ENCODE measurements around the gene RPAP3. TPM values are rescaled to one million over a fixed set of nuclear protein-coding genes. Genes with fewer than 3 reads are reported as not detected.
"Not testable (repeated sequence)": the region's sequence is repeated elsewhere in the genome, so short reads cannot be mapped to it uniquely, and the experiment has no call there.

Gene RPAP3
- total RNA-seq, 1 experiment from 2014 or later, result 48.9 TPM

DNA sequence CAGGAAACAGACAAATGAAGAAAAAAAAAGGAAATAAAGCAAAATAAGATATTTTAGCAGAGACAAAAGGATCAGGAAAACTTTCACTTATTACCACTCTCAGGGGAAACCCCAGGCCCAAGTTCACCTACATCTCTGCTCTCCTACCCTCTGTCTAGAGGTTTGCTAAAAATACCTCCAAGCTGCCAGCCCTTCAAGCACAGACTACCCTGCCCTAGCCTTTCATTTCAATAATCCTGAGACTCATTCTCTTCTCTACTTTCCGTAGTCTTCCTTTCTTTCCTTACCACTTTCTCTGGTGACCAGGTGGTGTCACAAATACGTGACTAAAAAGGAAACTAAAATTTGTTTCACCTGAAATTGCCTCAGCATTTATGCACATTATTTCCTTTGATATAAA is 33.8 kb downstream of the RPAP3 start:
- peaks cover 23 to 62% (median 42%) of the 10 kb centered on the region in 3 experiments for H3K36me3 Mint-ChIP-seq (ENCODE audit: insufficient read depth in 1 of 3, low read depth in 3 of 3)
- Histone ChIP-seq H2BK15ac (ENCODE audit: low read depth, low read length) (no peak overlapping the region), H3K27ac (ENCODE audit: insufficient read length, low read depth, low read length) (no peak overlapping the region), H3K56ac (ENCODE audit: insufficient read length, low read depth, low read length) (no peak overlapping the region), H3K18ac (ENCODE audit: insufficient read length, low read depth, low read length) (no peak overlapping the region), H2BK5ac (ENCODE audit: insufficient read length, low read length) (no peak overlapping the region), H2BK20ac (ENCODE audit: low read depth, low read length, poor library complexity, severe bottlenecking) (no peak overlapping the region), H3K79me2 (ENCODE audit: insufficient read depth, low read length) (no peaks in the 10 kb centered on the region), H3K4me2 (ENCODE audit: insufficient read depth, insufficient read length, low read length) (no peak overlapping the region), H3K4ac (ENCODE audit: low read depth, low read length) (no peak overlapping the region), H3K9me3 (ENCODE audit: control insufficient read depth, low read depth, low read length) (no peaks in the 10 kb centered on the region), H4K8ac (replicated peaks; ENCODE audit: insufficient read length, low read depth, low read length) (no peak overlapping the region), H3K79me1 (ENCODE audit: insufficient read depth, low read depth, low read length, poor library complexity, severe bottlenecking) (no peaks in the 10 kb centered on the region), H2BK120ac (ENCODE audit: low read depth, low read length, poor library complexity, severe bottlenecking) (no peak overlapping the region), H2BK12ac (ENCODE audit: insufficient read length, low read depth, low read length) (no peak overlapping the region), H3K4me1 (ENCODE audit: insufficient read depth, low read length) (no peaks in the 10 kb centered on the region; the same call in 1 of the 2 replicates), H3K14ac (ENCODE audit: insufficient read depth, low read length) (no peak overlapping the region), H3K9ac (ENCODE audit: extremely low read depth, insufficient read length, low read length) (no peak overlapping the region), H2AK5ac (ENCODE audit: insufficient read length, low read length) (no peak overlapping the region), H3K23ac (ENCODE audit: insufficient read length, low read depth, low read length) (no peak overlapping the region), H4K5ac (ENCODE audit: insufficient read length, low read depth, low read length) (no peak overlapping the region), H2AFZ (ENCODE audit: low read length) (no peak overlapping the region), H3K27me3 (ENCODE audit: insufficient read depth, low read length) (no peaks in the 10 kb centered on the region), H3K23me2 (ENCODE audit: insufficient read length, low read depth, low read length, poor library complexity, severe bottlenecking) (no peaks in the 10 kb centered on the region), H4K20me1 (ENCODE audit: control insufficient read depth, insufficient read depth, insufficient read length) (no peaks in the 10 kb centered on the region), H4K91ac (ENCODE audit: insufficient read length, low read depth, low read length) (no peak overlapping the region), H3T11ph (ENCODE audit: low read length) (no peak overlapping the region)
- no peaks in the 10 kb centered on the region for H3K9me3 Mint-ChIP-seq
- peaks cover 2 to 3% of the 10 kb centered on the region in 2 experiments; a peak in 3 of 4 replicates for H3K4me1 Mint-ChIP-seq
- TF ChIP-seq, protein P1, sequence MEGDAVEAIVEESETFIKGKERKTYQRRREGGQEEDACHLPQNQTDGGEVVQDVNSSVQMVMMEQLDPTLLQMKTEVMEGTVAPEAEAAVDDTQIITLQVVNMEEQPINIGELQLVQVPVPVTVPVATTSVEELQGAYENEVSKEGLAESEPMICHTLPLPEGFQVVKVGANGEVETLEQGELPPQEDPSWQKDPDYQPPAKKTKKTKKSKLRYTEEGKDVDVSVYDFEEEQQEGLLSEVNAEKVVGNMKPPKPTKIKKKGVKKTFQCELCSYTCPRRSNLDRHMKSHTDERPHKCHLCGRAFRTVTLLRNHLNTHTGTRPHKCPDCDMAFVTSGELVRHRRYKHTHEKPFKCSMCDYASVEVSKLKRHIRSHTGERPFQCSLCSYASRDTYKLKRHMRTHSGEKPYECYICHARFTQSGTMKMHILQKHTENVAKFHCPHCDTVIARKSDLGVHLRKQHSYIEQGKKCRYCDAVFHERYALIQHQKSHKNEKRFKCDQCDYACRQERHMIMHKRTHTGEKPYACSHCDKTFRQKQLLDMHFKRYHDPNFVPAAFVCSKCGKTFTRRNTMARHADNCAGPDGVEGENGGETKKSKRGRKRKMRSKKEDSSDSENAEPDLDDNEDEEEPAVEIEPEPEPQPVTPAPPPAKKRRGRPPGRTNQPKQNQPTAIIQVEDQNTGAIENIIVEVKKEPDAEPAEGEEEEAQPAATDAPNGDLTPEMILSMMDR (conservative IDR thresholded peaks at IDR 0.05), result no peak
- WGBS (ENCODE audit: extremely low coverage, insufficient read length, low lambda C conversion rate), result no CpG with 5 or more reads among the region's 2 CpGs
- H3K27ac Mint-ChIP-seq, result peak overlapping the region in 2 of 3 experiments; percentile 31 to 49; a peak in 4 of 7 replicates
- no peaks in the 10 kb centered on the region for H3K27me3 Mint-ChIP-seq (ENCODE audit: low read depth)
- H3K4me3 Mint-ChIP-seq, result no peak overlapping the region
- DNase-seq, result no peak

GRCh38 chr12:47667935-47668334 is 37.9 kb downstream of the RPAP3 start:
- not testable (repeated sequence) for H3K9me3 ChIP-seq (ENCODE audit: control insufficient read depth, low read depth, low read length); H4K91ac ChIP-seq (ENCODE audit: insufficient read length, low read depth, low read length)
- no CpG with 5 or more reads among the region's 6 CpGs for WGBS (ENCODE audit: extremely low coverage, insufficient read length, low lambda C conversion rate)

More at GRCh38 chr12:47667935-47668334, 37.9 kb downstream of the RPAP3 start:
- H3K4me2 ChIP-seq (ENCODE audit: insufficient read depth, insufficient read length, low read length); H2BK120ac ChIP-seq (ENCODE audit: low read depth, low read length, poor library complexity, severe bottlenecking); H2BK15ac ChIP-seq (ENCODE audit: low read depth, low read length); H3K23ac ChIP-seq (ENCODE audit: insufficient read length, low read depth, low read length); H3T11ph ChIP-seq (ENCODE audit: low read length); H3K27me3 ChIP-seq (ENCODE audit: insufficient read depth, low read length); H3K23me2 ChIP-seq (ENCODE audit: insufficient read length, low read depth, low read length, poor library complexity, severe bottlenecking); H4K5ac ChIP-seq (ENCODE audit: insufficient read length, low read depth, low read length); DNase-seq; H2AK5ac ChIP-seq (ENCODE audit: insufficient read length, low read length); H3K27me3 Mint-ChIP-seq (ENCODE audit: low read depth); H3K18ac ChIP-seq (ENCODE audit: insufficient read length, low read depth, low read length); H2BK5ac ChIP-seq (ENCODE audit: insufficient read length, low read length); H3K27ac Mint-ChIP-seq; H3K4me3 Mint-ChIP-seq; H3K79me1 ChIP-seq (ENCODE audit: insufficient read depth, low read depth, low read length, poor library complexity, severe bottlenecking); H3K14ac ChIP-seq (ENCODE audit: insufficient read depth, low read length); H2BK12ac ChIP-seq (ENCODE audit: insufficient read length, low read depth, low read length); H3K9ac ChIP-seq (ENCODE audit: extremely low read depth, insufficient read length, low read length); H3K27ac ChIP-seq (ENCODE audit: insufficient read length, low read depth, low read length); H2BK20ac ChIP-seq (ENCODE audit: low read depth, low read length, poor library complexity, severe bottlenecking); H4K20me1 ChIP-seq (ENCODE audit: control insufficient read depth, insufficient read depth, insufficient read length); H3K4me1 ChIP-seq (ENCODE audit: insufficient read depth, low read length); H3K79me2 ChIP-seq (ENCODE audit: insufficient read depth, low read length); H3K9me3 Mint-ChIP-seq; H4K8ac ChIP-seq (replicated peaks; ENCODE audit: insufficient read length, low read depth, low read length); H2AFZ ChIP-seq (ENCODE audit: low read length); H3K56ac ChIP-seq (ENCODE audit: insufficient read length, low read depth, low read length); H3K4ac ChIP-seq (ENCODE audit: low read depth, low read length); H3K4me1 Mint-ChIP-seq: not testable (repeated sequence)
- H3K36me3 Mint-ChIP-seq (ENCODE audit: insufficient read depth in 1 of 3, low read depth in 3 of 3), result peaks cover 8 to 54% (median 32%) of the 10 kb centered on the region in 3 experiments

Measured in H9 (cell line).